Progenitor cell of endocrine pancreas (in vitro differentiated cells): ENCODE measurements around the gene SLC9A7. TPM values are rescaled to one million over a fixed set of nuclear protein-coding genes. Genes with fewer than 3 reads are reported as not detected.

Experiments used
- DNase-seq: peaks from one replicate; pipeline ENCODE4 v3.0.0; 2021; ENCODE audit warnings: low spot score; ENCODE audit not compliant: unreplicated experiment
- H3K27ac Mint-ChIP-seq: 2 replicates; pipeline ENCODE4 v1.8.0; 2021; ENCODE audit warnings: mild to moderate bottlenecking, moderate library complexity, mixed read lengths
- H3K27me3 Mint-ChIP-seq: 2 replicates; pipeline ENCODE4 v1.8.0; 2021; ENCODE audit warnings: mixed read lengths
- H3K36me3 Mint-ChIP-seq: 2 replicates; pipeline ENCODE4 v1.8.0; 2022; ENCODE audit warnings: mixed read lengths; ENCODE audit not compliant: insufficient read depth
- H3K4me1 Mint-ChIP-seq: 2 replicates; pipeline ENCODE4 v1.8.0; 2021; ENCODE audit warnings: low read depth, mixed read lengths
- H3K4me3 Mint-ChIP-seq: 2 replicates; pipeline ENCODE4 v1.8.0; 2021; ENCODE audit warnings: low read depth, mild to moderate bottlenecking, moderate library complexity, mixed read lengths
- H3K9me3 Mint-ChIP-seq: 2 replicates; pipeline ENCODE4 v1.8.0; 2021; ENCODE audit warnings: low read depth, mixed read lengths
- CTCF ChIP-seq: fragments of 200-600 bp; sonication (generic); IDR thresholded peaks from one replicate; pipeline ENCODE4 v1.5.0; 2021; ENCODE audit warnings: antibody characterized with exemption, mild to moderate bottlenecking; ENCODE audit not compliant: unreplicated experiment
- total RNA-seq: library from RNA; stranded (reverse); gene quantifications from 2 replicates; pipeline ENCODE4 v1.2.1, GENCODE V29; 2021

SLC9A7 gene
- total RNA-seq, 1 donor from 2014 or later: 9.5 TPM

- H3K9me3 Mint-ChIP-seq: peaks cover 10% of the 10 kb centered on the region
- H3K27ac Mint-ChIP-seq: no peak overlapping the region
- no peak for TF ChIP-seq CTCF
Observed at GRCh38 chrX:46580613-46581012, 178.3 kb downstream of the SLC9A7 start.

DNA sequence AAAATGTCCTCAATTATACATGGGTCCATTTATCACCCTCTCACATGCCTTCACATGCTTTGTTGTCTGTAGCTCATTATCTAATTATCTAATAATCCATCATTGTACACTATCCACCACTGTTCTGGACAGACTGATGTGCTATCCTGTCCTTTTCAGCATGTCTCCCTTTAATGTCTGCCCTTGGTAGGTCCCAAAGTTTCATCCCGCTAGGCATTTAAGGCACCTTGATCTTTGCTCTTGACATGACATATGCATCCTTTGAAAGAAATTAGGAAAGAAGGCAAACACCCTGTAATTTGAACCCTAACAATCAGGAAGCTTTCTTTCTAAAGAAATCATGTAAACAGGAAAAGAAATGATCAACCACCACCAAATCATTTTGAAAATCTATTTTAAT, 179.7 kb downstream of the SLC9A7 start:
- no peak overlapping the region for H3K27ac Mint-ChIP-seq

More at GRCh38 chrX:46580613-46581012, 178.3 kb downstream of the SLC9A7 start:
- H3K27me3 Mint-ChIP-seq: peaks cover 18% of the 10 kb centered on the region
- no peaks in the 10 kb centered on the region for H3K4me1 Mint-ChIP-seq
- DNase-seq: no peak
- no peak overlapping the region for H3K4me3 Mint-ChIP-seq
- H3K36me3 Mint-ChIP-seq: peaks cover 2% of the 10 kb centered on the region

DNA sequence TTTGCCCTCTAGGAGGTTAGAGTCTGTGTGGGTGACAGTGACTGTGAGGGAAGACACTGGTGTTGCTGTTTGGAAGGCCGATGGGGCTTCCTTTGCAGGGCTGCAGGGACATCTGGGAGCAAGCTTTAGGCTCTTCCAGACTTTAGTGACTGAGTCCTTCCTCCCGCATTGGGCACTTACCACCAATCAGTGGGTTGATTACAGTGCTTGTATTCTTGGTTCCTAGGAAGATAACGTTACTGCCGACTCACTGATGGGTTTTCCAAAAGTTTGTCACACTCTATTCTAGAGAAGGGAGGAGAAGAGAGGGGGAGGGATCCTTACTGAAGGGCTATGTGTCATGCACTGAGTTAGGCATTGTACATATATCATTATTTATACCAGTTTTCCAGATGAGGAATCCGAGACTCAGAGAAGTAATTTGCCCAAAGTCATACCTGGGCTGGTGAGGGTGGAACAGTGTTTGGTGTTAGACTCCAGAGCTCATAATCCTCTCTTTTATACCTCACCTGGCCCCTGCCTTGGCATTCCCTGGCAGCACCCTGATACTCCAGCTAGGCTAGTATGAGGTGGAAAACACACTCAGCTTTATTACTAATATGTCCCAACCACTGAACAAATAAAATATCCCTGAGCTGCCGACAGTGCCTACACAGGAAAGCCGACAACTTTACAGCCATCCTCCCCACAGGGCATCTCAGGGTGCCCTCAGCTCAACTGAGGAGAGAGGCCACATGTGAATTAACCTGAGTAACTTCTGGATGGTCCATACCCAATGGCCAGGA, 181.5 kb downstream of the SLC9A7 start:
- Mint-ChIP-seq H3K27me3 (peaks cover 31% of the 10 kb centered on the region), H3K9me3 (peaks cover 13% of the 10 kb centered on the region), H3K27ac (no peak overlapping the region), H3K4me3 (no peak overlapping the region), H3K4me1 (no peaks in the 10 kb centered on the region), H3K36me3 (peaks cover 2% of the 10 kb centered on the region)
- no peak for TF ChIP-seq CTCF
- no peak for DNase-seq

More for the DNA sequence above, 179.7 kb downstream of the SLC9A7 start:
- no peak for TF ChIP-seq CTCF
- no peak for DNase-seq
- Mint-ChIP-seq H3K4me1 (no peaks in the 10 kb centered on the region), H3K4me3 (no peak overlapping the region), H3K36me3 (peaks cover 2% of the 10 kb centered on the region), H3K9me3 (peaks cover 13% of the 10 kb centered on the region), H3K27me3 (peaks cover 21% of the 10 kb centered on the region)

DNA sequence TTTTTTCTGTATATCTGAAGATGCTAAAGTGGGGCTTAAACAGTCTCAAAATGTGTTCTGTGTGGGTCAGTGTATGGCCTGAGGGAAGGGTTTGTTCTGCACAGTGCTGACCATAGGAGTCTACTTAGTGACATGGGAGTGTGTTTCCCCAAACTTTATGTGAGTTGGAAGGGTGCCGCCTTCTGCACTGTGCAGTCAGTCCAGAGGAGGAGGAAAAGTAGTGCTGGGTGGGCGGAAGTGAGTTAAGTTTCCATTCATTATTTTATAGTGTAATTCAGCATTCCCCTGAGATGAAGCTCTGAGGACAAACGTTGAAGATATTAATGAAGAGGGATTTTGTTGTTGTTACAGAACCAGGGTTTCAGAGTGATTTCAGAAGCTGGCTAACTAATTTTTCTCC, 182.5 kb downstream of the SLC9A7 start:
- Mint-ChIP-seq H3K4me3 (no peak overlapping the region), H3K9me3 (peaks cover 13% of the 10 kb centered on the region), H3K27ac (no peak overlapping the region), H3K27me3 (peaks cover 39% of the 10 kb centered on the region), H3K4me1 (no peaks in the 10 kb centered on the region), H3K36me3 (peaks cover 2% of the 10 kb centered on the region)
- DNase-seq: no peak
- TF ChIP-seq CTCF: no peak

GRCh38 chrX:46575991-46576392, 182.9 kb downstream of the SLC9A7 start:
- Mint-ChIP-seq H3K9me3 (peaks cover 13% of the 10 kb centered on the region), H3K27me3 (peaks cover 39% of the 10 kb centered on the region), H3K27ac (no peak overlapping the region), H3K36me3 (peaks cover 2% of the 10 kb centered on the region), H3K4me3 (no peak overlapping the region), H3K4me1 (no peaks in the 10 kb centered on the region)
- no peak for TF ChIP-seq CTCF
- DNase-seq: no peak
